Lung (tissue), 12 donors: ENCODE measurements around the gene ARMC3. TPM values are rescaled to one million over a fixed set of nuclear protein-coding genes. Genes with fewer than 3 reads are reported as not detected.

ENCODE experiments used
- ATAC-seq: fragments of 200-7000 bp; cut with Tn5 transposase; one replicate; pipeline ENCODE4 v1.9.1; 2020; ENCODE audit warnings: moderate number of reproducible peaks; ENCODE audit not compliant: insufficient read depth, low FRiP score
- DNase-seq, 3 donors: peaks; one replicate each; pipeline ENCODE4 v3.0.0-alpha.2; 2013 to 2017
- H3K27ac ChIP-seq, 2 donors: one replicate each; pipeline ENCODE4 v1.5.1; 2013; ENCODE audit warnings: mild to moderate bottlenecking in 2 of 2, moderate library complexity in 2 of 2, control low read depth in 1 of 2, inconsistent platforms in 1 of 2, low read depth in 1 of 2, low read length in 1 of 2
- H3K27me3 ChIP-seq, 3 donors: one replicate each; pipeline ENCODE4 v1.5.1; 2013; ENCODE audit warnings: low read length in 2 of 3; ENCODE audit not compliant: control insufficient read depth in 3 of 3, insufficient read depth in 3 of 3
- H3K36me3 ChIP-seq, 4 donors: one replicate each; pipeline ENCODE4 v1.5.1; 2013; ENCODE audit warnings: low read length in 4 of 4, mild to moderate bottlenecking in 1 of 4, moderate library complexity in 1 of 4; ENCODE audit not compliant: control insufficient read depth in 4 of 4, insufficient read depth in 4 of 4
- H3K4me1 ChIP-seq, 5 donors: one replicate each; pipeline ENCODE4 v1.5.1; 2013; ENCODE audit warnings: low read length in 5 of 5, mild to moderate bottlenecking in 2 of 5, moderate library complexity in 1 of 5; ENCODE audit not compliant: control insufficient read depth in 5 of 5, insufficient read depth in 5 of 5
- H3K4me3 ChIP-seq: one replicate; pipeline ENCODE4 v1.5.1; 2013; ENCODE audit warnings: mild to moderate bottlenecking, control low read depth, moderate library complexity
- H3K9ac ChIP-seq, 2 donors: one replicate each; pipeline ENCODE4 v1.5.1; 2013; ENCODE audit warnings: low read length in 2 of 2, control low read depth in 1 of 2; ENCODE audit not compliant: insufficient read depth in 1 of 2
- H3K9me3 ChIP-seq, 4 donors: one replicate each; pipeline ENCODE4 v1.5.1; 2013; ENCODE audit warnings: low read length in 3 of 4, mild to moderate bottlenecking in 1 of 4, moderate library complexity in 1 of 4; ENCODE audit not compliant: control insufficient read depth in 4 of 4, insufficient read depth in 3 of 4
- WGBS, 2 donors: extraction: QIAGEN DNeasy Blood & Tissue Kit; methylation state at CpG; one replicate each; pipeline ENCODE4 v1.1.7; 2013; 5-methylcytosine and 5-hydroxymethylcytosine counted together
- polyA plus RNA-seq, 2 donors: library from polyadenylated mRNA; stranded (reverse); fragments of 200-250 nt; gene quantifications; one replicate each; pipeline ENCODE4 v1.2.1, GENCODE V29; 2013
- total RNA-seq, 2 donors: library from RNA; depleted of rRNA in 1 of 2; stranded (reverse); fragments of >200 nt in 1 of 2; gene quantifications; one replicate each; pipeline ENCODE4 v1.2.1, GENCODE V29; 2014 to 2021
- TF ChIP-seq, protein P1 (sequence below): IDR thresholded peaks from 2 replicates; pipeline ENCODE4 v1.5.1; 2012; ENCODE audit warnings: mild to moderate bottlenecking; ENCODE audit errors: control extremely low read depth, extremely low read depth
- donor health status: control.
- donor health status: control.
- donor health status: Bipolar disorder and iron deficiency.
- donor health status: healthy.
- donor health status: DM: yes; HTN: yes; CAD: no.

ARMC3 gene
- total and polyA plus RNA-seq, 4 donors: 4.0 to 32.8 (median 13.2) TPM

DNA sequence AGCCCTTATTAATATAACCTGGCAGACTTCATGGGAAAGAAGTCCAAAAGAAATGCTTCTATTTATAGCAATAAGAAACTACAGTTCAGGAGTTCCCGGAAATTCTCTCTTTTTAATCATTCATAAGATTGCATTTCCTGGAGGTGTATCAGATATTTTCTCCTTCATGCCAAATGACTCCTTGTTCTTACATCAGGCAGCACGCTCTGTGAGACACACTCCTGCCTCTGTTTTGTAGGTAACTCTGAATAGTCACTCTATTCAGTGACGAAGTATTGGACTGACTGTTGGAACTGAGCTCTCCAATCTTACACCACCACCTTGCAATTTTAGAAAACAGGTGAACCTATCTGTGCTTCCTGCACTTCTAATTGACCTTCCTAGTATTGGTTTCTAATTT is 88.8 kb downstream of the ARMC3 start:
- ATAC-seq (no peak), DNase-seq (no peak)
- H3K9me3 ChIP-seq: peaks cover 0 to 1% (median 0%) of the 10 kb centered on the region in 4 donors
- no peak overlapping the region for H3K27ac ChIP-seq
- TF ChIP-seq, protein P1, sequence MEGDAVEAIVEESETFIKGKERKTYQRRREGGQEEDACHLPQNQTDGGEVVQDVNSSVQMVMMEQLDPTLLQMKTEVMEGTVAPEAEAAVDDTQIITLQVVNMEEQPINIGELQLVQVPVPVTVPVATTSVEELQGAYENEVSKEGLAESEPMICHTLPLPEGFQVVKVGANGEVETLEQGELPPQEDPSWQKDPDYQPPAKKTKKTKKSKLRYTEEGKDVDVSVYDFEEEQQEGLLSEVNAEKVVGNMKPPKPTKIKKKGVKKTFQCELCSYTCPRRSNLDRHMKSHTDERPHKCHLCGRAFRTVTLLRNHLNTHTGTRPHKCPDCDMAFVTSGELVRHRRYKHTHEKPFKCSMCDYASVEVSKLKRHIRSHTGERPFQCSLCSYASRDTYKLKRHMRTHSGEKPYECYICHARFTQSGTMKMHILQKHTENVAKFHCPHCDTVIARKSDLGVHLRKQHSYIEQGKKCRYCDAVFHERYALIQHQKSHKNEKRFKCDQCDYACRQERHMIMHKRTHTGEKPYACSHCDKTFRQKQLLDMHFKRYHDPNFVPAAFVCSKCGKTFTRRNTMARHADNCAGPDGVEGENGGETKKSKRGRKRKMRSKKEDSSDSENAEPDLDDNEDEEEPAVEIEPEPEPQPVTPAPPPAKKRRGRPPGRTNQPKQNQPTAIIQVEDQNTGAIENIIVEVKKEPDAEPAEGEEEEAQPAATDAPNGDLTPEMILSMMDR: no peak
- H3K9ac ChIP-seq: no peak overlapping the region
- H3K4me3 ChIP-seq: no peak overlapping the region
- no peaks in the 10 kb centered on the region for H3K36me3 ChIP-seq
- H3K27me3 ChIP-seq: no peaks in the 10 kb centered on the region
- 61 to 79% methylated on average over 3 of the region's 3 CpGs for WGBS, 2 donors
- no peaks in the 10 kb centered on the region for H3K4me1 ChIP-seq

DNA sequence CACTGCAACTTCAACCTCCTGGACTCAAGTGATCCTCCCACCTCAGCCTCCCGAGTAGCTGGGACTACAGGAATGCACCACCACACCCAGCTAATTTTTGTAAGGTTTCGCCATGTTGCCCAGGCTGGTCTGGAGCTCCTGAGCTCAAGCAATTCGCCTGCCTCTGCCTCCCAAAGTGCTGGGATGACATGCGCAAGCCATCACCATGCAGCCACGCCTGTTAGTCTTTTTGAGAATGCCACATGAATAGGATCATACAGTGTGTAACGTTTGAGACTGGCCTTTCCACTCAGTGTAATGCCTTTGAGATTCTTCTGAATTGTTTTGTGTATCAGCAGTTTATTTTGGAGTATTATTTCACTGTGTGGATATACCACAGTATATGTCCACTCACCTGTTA is 91.8 kb downstream of the ARMC3 start:
- no peak overlapping the region for H3K4me3 ChIP-seq
- H3K9ac ChIP-seq: no peak overlapping the region
- ATAC-seq (no peak), DNase-seq (no peak)
- WGBS, 2 donors: 82 to 84% methylated on average over 6 of the region's 6 CpGs
- H3K27me3 ChIP-seq: no peaks in the 10 kb centered on the region
- no peaks in the 10 kb centered on the region for H3K36me3 ChIP-seq
- peaks cover 0 to 7% (median 0%) of the 10 kb centered on the region in 4 donors for H3K9me3 ChIP-seq
- TF ChIP-seq, protein P1: no peak
- H3K27ac ChIP-seq: no peak overlapping the region
- H3K4me1 ChIP-seq: no peaks in the 10 kb centered on the region

DNA sequence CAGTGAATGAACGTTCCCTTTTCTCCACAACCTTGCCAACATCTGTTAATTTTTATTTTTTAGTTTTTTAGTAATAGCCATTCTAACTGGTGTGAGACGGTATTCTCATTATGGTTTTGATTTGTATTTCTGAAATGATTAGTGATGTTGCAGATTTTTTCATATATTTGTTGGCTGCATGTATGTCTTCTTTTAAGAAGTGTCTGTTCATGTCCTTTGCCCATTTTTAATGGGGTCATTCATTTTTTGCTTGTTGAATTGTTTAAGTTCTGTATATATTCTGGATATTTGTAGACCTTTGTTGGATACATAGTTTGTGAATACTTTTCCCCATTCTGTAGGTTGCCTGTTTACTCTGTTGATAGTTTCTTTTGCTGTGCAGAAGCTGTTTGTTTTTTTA is 93.6 kb downstream of the ARMC3 start:
- no peak overlapping the region for H3K4me3 ChIP-seq
- H3K36me3 ChIP-seq: no peaks in the 10 kb centered on the region
- no peaks in the 10 kb centered on the region for H3K27me3 ChIP-seq
- 92 to 94% methylated on average over 2 of the region's 2 CpGs for whole genome bisulfite sequencing, 2 donors
- TF ChIP-seq, protein P1: no peak
- ATAC-seq: no peak
- no peaks in the 10 kb centered on the region for H3K4me1 ChIP-seq
- no peak overlapping the region for H3K9ac ChIP-seq
- H3K9me3 ChIP-seq: peaks cover 0 to 7% (median 0%) of the 10 kb centered on the region in 4 donors
- H3K27ac ChIP-seq: no peak overlapping the region
- no peak for DNase-seq

DNA sequence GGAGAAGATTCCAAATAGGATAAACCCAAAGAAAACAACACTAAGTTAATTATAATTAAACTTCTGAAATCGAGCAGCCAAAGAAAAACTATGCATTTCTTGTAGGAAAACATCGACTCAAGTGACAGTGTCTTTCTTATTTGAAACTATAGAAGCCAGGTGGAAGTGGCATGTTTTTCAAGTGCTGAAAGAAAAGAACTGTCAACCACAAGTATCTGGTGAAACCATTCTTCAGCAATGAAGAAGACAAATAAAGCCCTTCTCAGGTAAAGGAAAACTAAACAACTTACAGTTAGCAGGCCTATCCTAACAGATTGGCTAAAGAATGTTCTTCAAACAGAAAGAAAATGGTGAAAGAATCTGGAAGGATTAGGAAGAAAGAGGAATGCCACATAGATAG is 96.1 kb downstream of the ARMC3 start:
- ATAC-seq (no peak), DNase-seq (no peak)
- 78 to 86% methylated on average over 2 of the region's 2 CpGs for WGBS, 2 donors
- Histone ChIP-seq H3K36me3 (no peaks in the 10 kb centered on the region), H3K4me1 (no peaks in the 10 kb centered on the region), H3K27ac (no peak overlapping the region), H3K27me3 (no peaks in the 10 kb centered on the region), H3K9ac (no peak overlapping the region), H3K9me3 (peaks cover 0 to 7% (median 0%) of the 10 kb centered on the region in 4 donors), H3K4me3 (no peak overlapping the region)
- TF ChIP-seq, protein P1: no peak
